Measurements from ENCODE around the gene NKX2-1.

NKX2-1 gene

DNA sequence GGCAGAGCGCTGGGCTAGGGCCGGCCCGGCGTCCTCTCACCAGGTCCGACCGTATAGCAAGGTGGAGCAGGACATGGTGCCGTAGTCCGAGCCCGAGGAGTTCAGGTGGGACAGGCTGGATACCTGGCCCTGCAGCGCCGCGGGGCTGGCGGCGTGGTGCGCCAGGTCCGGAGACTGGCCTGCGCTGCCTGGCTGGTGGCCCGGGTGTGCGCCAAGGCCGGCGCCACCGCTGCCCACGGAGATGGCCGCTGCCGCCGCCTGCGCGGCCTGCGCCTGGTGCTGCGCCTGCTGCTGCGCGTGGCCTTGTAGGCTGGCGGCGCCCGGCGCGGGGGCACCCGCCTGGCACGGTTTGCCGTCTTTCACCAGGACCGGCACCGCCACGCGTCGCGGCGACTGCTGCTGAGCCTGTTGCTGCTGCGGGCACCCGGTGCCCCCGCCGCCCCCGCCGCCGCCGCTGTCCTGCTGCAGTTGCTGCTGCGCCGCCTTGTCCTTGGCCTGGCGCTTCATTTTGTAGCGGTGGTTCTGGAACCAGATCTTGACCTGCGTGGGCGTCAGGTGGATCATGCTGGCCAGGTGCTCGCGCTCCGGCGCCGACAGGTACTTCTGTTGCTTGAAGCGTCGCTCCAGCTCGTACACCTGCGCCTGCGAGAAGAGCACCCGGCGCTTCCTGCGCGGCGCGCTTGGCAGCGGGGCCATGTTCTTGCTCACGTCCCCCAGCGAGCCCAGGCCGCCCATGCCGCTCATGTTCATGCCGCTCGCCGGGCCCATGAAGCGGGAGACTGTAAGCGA lies 2.6 kb downstream of the NKX2-1 start:
- DNase-seq (ENCODE audit: low read depth), result no peak

DNA sequence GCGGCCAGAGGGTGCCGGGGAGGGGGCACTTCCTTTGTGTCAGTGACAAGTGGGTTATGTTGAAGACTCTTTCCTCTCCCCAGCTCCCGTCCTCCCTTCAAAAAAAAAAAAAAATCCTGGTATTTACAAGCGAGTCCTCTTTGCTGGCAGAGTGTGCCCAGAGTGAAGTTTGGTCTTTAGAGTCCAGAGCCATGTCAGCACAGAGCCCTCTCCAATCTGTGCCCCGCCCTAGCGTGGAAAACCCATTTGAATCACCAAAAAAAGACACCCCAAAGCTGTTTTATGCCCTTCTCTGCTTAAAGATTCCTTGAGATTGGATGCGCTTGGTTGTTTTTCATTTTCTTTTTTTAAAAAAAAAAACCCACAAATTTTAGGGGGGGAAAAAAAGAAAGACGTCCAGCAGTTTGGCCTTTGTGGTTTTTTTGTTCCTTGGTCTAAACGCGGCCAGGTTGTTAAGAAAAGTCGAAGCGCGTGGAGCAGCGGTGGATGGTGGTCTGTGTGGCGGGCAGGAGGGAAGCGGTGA lies 3.3 kb downstream of the NKX2-1 start:
- DNase-seq (ENCODE audit: low read depth), result no peak

DNA sequence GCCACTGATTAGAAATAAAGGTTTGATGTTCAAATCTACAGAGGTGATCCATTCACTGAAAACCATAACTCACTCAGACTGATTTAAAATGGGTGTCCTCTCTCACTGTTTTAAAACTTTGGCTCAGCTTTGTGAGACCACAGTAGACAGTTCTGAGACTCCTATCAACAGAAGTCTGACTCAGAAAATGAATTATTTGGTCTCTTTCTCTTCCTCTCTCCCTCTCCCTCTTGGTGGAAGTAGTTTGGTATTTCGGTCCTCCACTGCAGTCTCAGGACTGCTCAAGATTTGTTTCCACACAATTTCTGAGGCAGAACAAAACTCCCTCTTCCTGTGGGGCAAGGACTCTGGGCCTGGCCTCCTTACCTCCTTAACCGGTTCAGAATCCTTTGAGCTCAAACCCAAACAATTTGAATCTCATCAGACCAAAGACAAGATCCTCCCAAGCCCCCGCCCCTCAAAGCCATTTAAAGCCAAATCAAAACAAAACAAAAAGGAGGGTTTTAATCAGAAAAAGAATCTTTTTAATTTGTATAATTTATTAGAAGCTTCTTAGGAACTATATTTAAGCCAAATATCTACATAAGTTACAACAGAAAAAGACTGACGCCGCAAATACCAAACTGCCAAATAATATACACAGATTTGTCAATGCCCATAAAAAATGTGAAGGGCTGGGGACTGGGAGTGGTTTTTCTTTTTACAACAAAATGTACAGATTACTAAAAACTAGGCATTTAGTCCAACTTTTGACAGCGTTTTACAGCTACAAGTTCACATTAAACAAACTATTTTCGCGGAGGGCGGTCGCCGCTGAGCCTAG lies 3.9 kb downstream of the NKX2-1 start:
- DNase-seq (ENCODE audit: low read depth), result no peak

DNA sequence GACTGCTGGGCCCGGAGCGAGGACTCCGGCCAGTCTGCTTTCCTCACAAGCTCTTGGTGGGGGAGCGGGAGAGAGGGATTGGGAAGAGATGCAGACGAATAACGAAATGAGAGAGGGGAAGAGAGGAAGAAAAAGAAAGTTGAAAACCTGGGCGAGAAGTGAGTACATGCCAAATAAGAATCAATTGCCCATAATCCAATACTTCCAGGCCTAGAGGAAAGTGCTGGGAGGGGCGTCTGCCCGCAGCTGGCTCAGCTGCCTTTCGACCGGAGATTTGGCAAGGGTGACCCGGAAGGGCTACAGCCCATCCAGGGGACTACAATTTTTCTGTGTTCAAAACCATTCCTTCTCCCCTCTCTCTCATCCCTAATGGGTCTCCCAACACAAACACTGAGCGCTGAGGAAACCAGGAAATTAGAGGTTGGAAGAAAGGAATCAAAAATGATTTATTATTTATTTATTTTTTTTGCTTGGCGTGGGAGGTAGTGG lies 4.9 kb downstream of the NKX2-1 start:
- no peak for DNase-seq (ENCODE audit: low read depth)

DNA sequence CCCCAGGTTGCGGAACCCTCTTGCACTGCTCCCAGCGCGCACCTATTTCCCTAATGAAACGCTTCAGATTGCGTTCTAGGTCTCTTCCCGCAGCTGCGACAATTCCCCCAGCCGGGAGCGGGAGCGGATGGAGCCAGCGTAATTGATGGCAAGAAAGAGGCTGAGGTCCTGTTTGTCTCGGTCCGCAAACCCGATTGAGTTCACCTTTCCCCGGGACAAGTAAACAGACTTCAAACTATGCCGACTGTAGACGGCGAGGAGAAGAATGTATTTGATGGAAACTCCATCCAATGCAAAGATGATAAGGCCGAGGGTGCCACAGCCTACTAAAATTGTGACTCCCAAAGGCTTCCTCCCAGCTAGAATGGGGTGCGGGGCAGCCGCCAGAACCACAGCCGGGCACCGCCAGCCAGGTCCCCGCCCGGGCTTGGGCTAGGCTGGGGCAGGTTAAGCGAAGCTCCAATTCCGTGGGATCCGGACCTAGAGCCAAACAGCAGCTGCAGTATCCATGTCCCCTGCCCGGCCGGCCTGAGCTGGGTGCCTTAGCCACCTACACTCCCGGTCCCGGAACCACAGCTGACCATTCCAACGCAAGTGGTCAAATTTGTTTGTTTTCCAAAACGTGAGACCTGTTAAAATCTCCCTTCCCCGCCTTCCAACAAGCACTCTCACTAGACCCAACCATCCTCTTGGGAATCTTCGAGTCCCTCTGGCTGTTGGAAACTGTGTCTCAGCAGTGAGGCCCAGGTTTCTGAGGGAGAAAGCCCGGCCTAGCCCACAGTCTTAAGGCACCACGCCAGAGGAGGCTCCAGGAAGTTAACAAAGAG lies 5.5 kb downstream of the NKX2-1 start:
- no peak for DNase-seq (ENCODE audit: low read depth)

DNA sequence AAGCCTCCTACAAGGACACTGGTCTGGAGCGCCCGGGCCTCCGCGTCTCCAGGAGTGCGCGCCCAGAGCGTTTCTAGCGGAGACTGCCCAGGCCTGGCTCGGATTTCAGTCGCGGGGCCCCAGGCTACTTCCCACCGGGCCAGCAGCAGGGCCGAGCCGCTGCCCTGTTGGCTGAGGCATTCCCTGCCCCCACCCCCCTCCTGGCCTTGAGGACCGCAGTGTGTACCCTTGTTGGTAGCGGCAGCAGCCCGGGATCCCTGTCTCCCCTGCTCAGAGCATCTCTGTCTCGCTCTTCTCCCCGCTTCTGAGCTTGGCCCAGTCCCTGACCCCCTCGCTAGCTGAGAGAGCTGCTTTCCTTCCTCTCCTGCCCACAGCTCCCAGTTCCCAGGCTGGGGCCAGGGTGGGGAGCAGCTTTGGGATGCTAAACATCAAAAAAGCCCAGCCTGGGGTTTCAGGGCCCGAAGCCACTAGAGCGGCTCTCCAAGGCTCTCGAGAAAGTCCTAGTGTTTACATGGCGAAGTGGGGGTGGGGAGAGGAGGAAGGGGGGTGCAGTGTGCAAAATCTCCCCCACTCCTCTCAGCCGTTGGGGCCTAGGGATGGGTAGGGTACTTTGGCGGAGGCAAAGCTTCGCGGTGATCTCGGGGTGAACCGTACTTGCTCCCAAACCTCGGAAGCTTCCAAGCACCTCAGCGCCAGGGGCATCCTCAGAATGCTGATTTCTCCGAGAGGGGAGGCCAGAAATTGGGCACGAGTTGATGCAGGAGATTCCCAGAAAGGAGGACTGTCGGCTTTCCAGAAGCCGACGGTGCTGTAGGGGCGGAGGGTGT lies 6.4 kb downstream of the NKX2-1 start:
- DNase-seq (ENCODE audit: low read depth), result no peak

DNA sequence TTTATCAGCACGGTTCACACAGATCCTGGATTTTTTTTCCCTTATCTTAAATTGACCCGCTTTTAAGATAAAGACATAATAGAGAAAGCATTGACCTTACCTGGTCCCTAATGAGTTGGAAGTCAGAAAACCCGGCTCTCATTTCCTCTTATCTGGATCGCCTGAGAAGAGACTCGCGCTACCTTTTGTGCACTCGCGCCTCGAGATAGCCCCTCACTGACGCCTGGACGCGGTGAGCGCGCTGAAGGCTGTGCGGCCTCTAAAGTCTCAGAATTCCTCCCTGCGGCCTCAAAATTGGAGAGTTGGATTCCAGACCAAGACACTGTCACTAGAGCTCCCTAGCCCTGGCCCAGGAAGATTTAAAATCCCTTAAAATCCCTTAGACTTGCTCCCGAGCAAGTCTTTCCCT lies 7.0 kb downstream of the NKX2-1 start:
- no peak for DNase-seq (ENCODE audit: low read depth)

DNA sequence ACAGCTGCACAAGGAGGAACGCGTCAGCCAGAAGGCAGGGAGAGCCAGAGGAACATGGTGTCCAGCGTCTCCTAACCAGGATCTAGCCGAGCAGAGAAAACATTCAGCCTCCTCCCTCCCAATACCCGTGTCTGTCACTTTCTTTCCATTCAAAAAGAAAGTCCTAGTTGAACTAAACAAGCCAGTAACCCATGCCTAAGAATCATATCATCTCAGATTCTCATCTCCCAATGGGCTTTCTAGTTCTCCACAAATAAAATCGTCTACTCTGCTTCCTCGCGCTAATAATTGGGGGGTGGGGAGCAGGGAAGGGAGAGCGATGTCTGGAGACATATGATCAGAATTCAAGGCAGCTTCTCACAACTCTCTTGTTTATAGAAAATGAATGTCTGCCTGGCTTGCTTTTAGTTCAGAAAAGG lies 7.4 kb downstream of the NKX2-1 start:
- no peak for DNase-seq (ENCODE audit: low read depth)

DNA sequence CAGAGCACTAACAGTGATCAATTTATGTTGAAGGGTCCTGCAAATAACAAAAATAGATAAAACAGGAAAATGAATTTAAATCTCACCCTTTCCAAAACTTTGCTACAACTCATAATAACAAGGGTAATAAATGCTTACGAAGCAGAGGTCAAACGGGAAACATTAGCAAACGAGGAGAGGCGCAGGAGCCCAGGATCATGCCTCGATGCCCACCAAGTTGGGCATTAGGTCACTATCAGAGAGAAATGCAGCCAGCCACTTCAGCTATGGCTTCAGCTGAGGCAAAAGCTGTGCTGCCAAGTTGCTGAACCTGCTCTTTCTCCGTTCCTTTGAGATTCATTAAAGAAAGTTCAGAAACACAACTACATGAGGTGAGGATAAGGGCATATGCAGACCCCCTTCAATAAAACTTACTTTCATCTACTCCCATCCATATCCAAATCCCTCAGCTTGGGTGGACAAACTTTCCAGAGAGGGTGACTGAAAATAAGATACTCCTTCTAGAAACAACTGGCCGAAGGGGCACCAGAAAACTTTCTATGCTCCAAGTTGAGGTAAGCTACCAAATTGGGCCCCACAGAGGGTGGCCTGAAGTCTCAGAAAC lies 7.9 kb downstream of the NKX2-1 start:
- DNase-seq (ENCODE audit: low read depth), result no peak

DNA sequence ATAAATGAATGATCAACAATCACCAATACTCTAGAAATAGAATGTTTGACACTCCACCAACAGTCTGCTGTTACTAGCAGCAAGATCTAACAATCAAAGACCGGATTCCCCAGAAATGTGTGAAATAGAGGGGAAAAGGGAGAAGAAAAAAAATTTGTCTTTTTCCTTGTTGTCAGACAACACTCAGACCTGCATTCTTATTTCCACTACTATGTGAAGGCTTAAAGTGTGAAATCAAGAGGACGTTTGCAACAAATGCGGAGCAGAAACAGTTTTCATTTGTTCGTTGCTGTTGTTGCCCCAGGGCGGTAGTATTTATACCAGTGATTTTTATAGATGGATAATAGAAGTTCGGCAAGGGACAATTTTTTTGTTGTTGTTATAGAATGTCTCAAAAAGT lies 9.2 kb downstream of the NKX2-1 start:
- DNase-seq (ENCODE audit: low read depth), result no peak

DNA sequence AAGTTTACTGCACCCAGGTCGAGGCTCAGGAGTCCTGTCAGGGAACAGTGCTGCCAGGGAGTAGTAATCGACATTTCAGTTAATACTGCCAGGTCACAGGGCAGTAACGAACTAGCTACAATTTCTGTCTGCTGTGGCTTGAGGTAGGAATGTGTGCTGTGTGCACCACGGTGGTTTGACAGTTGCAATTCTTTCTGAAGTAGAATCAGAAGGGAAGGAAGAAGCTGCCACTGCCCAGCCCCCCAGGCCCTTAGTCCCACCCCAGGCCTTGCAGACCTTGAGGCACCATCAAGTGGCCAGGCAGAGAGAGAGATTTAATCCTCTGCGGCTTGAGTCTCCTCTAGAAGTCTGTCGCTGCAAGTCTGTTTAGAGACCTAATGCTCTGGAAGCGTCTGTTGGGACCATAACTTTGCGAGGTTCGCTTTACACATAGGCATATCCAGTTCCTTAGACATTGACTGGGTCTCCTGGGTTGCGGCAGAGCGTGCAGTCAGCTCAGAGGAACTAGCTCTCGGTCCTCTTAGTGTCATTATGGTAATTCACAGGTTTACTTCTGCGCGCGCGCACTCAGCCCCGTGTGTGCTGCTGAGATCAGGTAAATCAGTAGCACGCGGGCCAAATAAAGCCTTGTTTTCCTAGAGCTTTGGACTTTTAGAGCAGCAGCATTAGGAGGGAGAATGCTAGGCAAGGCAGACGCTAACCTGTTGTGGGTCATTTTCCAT lies 9.8 kb downstream of the NKX2-1 start:
- no peak for DNase-seq (ENCODE audit: low read depth)

DNA sequence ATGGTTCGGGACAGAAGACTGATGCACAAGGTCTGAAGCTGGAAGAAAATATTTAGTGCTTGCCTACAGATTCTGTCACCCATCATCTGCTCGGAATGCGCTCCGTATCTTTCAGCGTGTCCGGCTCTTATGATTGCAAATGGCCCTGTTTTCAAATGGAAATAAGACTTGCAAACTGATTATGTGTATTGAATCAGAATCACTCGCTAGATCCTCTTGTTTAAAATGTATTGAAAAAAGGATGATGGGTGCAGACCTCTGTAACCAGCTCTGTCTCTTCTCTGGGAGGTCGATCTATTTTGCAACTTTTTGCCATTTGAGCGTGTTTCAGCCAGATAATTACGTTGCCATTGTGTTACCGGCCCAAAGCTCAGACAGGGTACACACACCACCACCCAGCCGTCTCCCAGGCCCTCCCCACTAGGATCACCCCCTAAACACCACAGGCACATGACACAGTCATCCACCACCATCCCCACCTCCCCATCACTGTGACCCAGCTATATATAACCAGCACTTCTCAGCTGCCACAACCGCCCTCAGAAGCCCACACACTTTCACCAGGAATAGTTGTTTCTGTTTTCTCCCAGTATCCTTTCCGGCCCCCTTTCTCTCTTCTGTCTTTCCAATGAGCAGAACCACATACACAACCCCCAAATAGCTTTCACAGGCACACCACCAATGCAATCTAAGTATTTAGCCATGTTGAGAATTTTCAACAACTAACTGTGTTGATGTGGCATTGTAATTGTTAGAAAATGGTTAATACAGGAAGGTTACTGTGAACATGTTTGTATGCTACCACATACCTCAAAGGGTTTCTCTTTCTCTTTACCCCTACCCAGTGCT lies 10.7 kb downstream of the NKX2-1 start:
- no peak for DNase-seq (ENCODE audit: low read depth)

DNA sequence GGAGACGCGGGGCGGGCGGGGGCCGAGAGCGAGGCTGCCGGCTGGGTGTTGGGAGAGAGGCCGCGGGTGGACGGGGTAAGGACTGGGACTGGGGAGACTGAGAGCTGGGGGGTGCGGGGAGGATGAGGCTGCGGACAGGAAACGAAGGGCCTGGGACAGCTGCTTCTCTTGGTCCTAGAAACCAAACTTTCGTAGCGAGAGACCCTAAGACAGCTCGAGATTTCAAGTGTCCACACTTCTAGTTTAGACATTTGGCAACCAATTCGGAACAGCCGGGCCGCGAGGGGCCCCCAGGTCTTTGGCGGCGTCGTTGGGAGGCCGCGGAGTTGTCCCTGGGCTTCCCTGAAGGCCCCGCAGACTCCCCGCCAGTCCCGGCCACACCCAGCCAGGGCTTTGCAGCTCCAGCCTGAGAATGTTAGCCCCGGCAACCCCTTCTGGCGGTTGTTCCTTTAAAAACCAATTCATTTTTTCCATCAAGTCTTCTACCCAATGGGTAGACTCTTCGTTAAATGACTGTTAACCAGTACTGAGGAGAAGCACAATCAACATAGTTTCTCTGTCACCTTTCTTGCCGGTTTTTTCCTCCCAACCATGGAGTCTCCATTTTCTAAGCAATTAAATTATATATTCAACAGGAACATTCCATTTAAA lies 11.5 kb downstream of the NKX2-1 start:
- DNase-seq (ENCODE audit: low read depth), result no peak

DNA sequence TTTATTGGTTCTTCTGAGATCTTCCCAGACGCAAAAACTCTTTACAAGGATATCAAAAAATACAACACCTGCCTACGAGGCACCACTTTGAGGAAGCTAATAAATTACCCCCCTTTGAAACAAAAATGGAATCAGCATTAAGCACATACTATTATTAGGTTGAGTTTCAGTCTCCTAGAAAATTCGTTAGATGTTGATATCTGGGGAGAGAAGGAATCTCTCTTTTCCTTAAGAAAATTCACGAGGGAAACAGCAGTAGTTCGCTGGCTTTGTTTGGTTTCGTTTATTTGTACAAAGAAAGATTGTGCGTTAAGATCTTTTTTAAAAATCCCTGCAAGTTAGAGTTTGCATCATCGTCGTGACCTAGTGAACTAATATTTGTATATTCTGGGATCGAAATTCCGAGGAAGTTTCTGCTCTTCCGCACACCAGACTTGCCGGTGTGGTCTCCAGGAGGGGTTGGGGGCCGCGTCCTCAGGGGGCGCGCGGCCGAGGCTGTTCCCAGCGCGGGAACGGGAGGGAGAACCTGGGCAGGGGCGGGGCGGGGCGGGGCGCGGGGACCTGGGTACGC lies 12.1 kb downstream of the NKX2-1 start:
- DNase-seq (ENCODE audit: low read depth), result no peak

DNA sequence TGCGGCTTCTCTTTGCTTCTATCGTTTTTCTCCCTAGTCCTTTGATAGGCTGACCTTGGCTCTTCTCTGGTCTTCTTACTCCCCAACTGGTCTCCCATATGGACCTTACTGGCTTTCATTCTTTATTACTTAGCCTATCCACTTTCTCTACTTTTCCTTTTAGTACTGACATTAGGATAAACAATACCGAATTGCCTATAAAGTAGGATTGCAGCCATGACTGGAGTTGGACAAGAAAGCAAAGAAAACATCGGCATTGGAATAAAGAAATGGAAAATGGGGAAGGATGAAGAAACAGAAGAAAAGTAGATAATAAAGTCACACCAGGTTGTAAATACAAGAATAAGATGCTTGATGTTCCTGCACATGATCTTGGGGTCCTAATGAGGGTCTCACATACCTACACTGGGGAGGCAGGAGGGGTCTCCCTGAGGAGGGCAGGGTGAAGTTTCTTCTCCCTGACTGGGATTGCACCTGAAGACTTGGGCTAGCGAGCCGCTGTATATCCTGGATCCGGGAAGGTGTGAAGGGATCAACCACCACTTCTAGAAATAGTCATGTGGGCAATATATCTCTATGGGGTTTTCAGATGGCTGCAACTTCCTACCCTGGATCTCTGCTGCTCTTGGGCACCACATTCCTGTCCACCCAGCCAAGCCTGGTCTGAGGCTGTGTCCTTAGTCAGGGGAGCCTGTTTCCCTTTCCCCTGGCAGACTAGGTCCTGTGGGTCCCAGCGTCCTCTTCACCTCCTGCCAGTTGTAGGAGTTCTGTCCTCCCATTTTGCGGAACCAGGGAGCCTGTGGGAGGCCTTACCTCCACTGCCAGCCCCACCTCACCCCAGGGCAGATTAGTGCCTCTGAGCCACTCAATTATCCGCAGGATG lies 13.1 kb downstream of the NKX2-1 start:
- DNase-seq (ENCODE audit: low read depth), result no peak

DNA sequence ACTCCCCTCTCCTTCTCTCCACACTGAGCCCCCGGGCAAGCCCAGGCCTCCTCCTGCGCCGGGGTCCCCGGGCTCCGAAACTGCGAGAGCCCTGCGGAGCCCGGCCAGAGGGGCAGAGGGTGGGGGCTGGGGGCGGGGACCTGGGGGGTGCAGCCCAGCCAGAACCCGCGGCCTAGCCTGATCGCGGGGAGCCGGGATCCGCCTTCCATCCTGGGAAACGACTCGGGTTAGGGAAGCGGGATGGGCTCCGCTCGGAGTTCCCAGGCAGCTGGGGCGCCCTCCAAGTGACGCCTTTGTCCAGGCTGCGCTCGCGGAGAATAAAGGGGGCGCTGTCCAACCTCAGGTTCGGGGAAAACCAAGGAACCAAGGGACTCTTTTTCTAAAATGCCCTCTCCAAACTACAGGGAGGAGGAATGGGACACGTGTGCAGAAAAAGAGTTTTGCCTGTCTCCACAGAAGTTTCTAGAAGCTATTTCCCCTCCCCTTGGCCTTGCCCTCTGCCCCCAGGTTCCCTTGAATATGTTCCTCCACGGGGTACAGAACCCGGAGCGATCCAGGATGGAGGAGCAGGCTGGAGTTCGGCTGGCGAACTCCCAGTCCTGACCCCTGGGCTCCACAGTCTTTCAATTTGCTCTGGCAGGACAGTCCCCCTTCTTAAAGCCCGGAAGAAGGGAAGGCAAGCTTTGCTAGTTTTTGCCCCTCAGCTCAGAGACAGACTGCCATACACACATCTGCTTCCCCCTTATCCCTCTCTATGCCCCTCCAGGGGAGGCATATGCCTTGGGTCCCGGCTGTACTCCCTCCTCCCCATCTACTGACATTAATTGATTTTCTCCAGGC lies 13.9 kb downstream of the NKX2-1 start:
- no peak for DNase-seq (ENCODE audit: low read depth)

All from activated gamma-delta T cell treated with anti-CD3 and anti-CD28 coated beads, Interleukin-2, amount 50 U/mL, for 16 hours (primary cell).